Hepatocyte (in vitro differentiated cells): ENCODE data around the gene MRPL21.

ENCODE experiments used
- EZH2 ChIP-seq: fragments of 200-600 bp; sonication (generic); IDR thresholded peaks from 2 replicates; pipeline ENCODE4 v1.6.1; 2016; ENCODE audit warnings: antibody characterized with exemption, mild to moderate bottlenecking, borderline replicate concordance
- TF ChIP-seq, protein P1 (sequence below): fragments of 200-600 bp; sonication (generic); IDR thresholded peaks from 2 replicates; pipeline ENCODE4 v1.5.1; 2016; ENCODE audit warnings: antibody characterized with exemption, mild to moderate bottlenecking; ENCODE audit not compliant: poor library complexity

DNA sequence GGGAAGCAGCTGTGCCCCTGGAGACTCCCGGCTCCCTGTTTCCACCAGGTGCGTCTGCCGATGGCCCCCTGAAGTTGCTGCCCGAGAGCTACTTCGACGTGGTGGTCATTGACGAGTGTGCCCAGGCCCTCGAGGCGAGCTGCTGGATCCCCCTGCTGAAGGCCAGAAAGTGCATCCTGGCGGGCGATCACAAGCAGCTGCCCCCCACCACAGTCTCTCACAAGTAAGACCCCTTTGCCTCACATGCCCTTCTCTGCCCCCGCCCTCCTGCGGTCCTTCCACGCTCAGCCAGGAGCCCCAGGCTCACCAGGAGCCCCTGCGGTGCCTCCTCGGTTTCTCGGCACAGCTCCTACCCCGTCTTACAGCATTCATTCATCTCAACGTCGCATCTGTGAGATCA, 25.5 kb upstream of the MRPL21 start:
- TF ChIP-seq, protein P1, sequence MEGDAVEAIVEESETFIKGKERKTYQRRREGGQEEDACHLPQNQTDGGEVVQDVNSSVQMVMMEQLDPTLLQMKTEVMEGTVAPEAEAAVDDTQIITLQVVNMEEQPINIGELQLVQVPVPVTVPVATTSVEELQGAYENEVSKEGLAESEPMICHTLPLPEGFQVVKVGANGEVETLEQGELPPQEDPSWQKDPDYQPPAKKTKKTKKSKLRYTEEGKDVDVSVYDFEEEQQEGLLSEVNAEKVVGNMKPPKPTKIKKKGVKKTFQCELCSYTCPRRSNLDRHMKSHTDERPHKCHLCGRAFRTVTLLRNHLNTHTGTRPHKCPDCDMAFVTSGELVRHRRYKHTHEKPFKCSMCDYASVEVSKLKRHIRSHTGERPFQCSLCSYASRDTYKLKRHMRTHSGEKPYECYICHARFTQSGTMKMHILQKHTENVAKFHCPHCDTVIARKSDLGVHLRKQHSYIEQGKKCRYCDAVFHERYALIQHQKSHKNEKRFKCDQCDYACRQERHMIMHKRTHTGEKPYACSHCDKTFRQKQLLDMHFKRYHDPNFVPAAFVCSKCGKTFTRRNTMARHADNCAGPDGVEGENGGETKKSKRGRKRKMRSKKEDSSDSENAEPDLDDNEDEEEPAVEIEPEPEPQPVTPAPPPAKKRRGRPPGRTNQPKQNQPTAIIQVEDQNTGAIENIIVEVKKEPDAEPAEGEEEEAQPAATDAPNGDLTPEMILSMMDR = no peak
- TF ChIP-seq EZH2 = no peak
